Stimulated activated CD4-positive, alpha-beta T cell treated with anti-CD3 and anti-CD28 coated beads, Interleukin-12 subunit alpha, Interleukin-12 subunit beta, amount 100 ng/mL, for 24 hours (primary cell): ENCODE results near the gene MSI2.
"Not testable (repeated sequence)": the region's sequence is repeated elsewhere in the genome, so short reads cannot be mapped to it uniquely, and the experiment has no call there.

Experiments used
- DNase-seq, 2 experiments: peaks; one replicate each; pipeline ENCODE4 v3.0.0-alpha.2; 2020; ENCODE audit warnings: low read depth in 2 of 2

The MSI2 gene

DNA sequence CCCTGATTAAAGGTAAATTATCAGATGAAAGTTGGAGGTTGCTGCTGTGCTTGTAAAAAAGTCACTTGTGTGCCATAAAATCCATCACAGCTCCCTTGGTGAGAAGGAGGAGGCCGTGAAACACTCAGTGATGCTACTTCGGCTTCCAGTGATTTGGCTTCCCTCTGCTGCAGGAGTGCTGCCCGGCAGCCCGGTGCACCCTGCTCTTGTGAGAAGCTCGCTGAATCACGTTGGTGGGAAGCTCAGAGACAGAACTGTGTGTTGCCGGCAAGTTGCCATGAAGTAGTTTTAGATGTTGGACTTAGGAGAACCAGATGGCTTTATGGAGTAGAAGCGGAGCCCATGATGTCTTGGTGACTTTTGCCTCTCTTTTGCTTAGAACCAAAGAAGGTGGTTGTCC is 33.3 kb downstream of the MSI2 start:
- no peak for DNase-seq

GRCh38 chr17:57290981-57291380 is 34.7 kb downstream of the MSI2 start:
- DNase-seq = no peak

DNA sequence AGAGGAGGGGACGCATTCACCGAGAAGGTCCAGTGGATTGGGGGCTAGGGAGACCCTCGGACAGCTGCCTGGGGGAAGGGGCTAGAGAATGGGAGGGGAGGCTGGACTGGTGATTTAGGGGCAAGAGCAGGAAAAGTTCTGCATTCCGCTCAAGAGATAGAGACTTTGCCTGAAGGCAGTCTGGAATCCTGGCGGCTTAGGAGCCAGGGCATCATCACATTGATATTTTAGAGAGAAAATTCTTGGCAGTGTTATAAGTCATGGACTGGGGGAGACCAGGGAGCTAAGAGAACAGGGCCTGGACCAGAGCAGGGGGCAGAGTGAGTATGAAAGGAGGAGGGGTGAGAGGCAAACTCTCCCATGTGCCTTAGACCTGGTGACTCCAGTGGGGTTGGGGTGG is 35.8 kb downstream of the MSI2 start:
- no peak for DNase-seq

DNA sequence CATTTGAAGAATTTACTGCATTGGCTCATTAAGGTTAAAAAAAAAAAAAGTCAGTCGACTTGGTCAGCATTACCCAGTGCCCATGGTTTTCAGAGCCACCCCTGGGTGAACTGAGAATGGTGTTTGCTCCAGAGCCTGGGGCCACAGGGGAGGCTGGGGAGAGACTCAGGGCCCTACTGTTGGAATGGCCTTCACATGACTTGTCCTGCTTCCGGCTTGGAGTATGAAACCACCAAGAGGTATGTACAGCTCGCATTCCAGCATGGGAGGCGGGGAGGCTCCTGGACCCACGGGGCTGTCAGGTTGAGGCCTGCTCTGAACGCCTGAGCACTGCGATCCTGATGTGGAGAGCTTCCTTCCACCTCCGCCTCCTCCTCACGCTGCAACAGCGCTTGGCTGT is 36.8 kb downstream of the MSI2 start:
- DNase-seq = no peak

- no peak for DNase-seq
Measured at GRCh38 chr17:57294101-57294500, 37.8 kb downstream of the MSI2 start.

- DNase-seq = no peak
Measured at GRCh38 chr17:57294629-57295501, 38.5 kb downstream of the MSI2 start.

DNA sequence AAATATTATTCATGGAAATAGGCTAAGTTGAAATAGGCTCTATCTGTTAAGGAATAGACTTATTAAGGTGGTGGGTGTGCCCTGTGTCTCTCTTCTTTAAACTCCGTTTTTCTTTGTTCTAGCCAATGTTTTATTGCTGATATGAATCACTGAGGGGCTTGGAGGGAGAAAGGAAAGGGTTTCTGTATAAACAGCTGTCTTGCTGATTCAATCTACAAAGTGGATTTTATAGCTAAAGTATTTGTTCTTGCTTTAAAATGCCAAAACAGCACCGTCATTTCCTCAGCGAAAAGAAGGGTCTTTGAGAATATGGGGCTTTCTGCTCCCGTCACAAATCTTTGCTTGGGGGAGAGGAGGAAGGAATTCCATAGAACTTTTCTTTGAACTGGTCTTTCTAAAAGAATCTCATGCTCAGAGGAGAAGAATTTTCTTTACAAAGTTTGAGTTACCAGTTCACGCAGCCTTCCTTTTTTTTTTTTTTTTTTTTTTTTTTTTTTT is 39.3 kb downstream of the MSI2 start:
- no peak for DNase-seq

GRCh38 chr17:57296231-57296630 is 39.9 kb downstream of the MSI2 start:
- DNase-seq = no peak

DNA sequence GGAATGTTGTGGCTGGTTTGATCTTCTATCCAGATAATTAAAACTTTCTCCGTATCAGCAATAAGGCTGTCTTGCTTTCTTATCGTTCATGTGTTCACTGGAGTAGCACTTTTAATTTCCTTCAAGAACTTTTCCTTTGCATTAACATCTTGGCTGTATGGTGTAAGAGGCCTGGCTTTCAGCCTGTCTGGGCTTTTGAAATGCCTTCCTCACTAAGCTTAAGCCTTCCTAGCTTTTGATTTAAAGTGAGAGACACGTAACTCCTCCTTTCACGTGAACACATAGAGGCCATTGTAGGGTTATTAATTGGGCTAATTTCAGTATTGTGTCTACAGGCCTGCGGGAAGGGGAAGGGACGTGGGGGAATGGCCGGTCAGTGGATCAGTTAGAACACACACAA is 42.9 kb downstream of the MSI2 start:
- no peak for DNase-seq

DNA sequence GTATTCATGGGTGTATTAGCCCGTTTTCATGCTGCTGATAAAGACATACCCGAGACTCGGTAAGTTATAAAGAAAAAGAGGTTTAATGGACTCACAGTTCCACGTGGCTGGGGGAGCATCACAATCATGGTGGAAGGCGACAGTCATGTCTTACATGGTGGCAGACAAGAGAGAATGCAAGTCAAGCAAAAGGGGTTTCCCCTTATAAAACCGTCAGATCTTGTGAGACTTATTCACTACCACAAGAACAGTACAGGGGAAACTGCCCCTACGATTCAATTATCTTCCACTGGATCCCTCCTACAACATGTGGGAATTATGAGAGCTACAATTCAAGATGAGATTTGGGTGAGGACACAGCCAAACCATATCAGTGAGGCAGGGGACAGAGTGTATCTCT is 44.3 kb downstream of the MSI2 start:
- DNase-seq = not testable (repeated sequence)

- no peak for DNase-seq
Measured at GRCh38 chr17:57302690-57303465, 46.6 kb downstream of the MSI2 start.

GRCh38 chr17:57305144-57305728 is 48.9 kb downstream of the MSI2 start:
- DNase-seq = no peak

DNA sequence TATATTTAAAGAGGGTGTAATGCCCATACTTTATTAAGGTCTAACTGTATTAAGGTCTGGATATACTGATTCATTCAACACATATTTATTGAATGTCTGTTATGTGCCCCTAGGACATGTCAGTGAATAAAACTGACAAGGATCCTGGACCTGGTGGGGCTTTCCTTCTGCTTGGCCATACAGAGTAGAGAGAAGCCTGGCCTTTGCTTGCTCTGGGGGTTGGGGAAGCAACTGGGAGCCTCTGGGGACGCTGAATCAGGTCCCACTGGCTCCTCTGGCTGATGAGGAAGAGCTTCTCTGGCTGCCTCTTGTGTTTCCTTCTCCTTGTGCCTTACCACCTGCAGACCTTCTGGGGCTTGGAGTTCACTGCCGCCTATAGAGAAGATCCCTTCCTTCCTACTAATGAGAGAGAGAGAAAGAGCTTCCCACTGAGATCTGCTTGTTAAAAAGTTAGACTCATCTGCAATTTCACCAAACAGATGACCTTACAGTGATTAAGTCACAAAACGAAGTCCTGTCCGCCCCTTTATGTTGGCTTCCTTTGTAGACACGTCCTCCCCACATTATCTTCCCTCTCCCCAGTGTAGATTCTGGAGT is 49.7 kb downstream of the MSI2 start:
- no peak for DNase-seq

GRCh38 chr17:57308543-57309186 is 52.3 kb downstream of the MSI2 start:
- no peak for DNase-seq

- no peak for DNase-seq
Measured at GRCh38 chr17:57309479-57309878, 53.2 kb downstream of the MSI2 start.

DNA sequence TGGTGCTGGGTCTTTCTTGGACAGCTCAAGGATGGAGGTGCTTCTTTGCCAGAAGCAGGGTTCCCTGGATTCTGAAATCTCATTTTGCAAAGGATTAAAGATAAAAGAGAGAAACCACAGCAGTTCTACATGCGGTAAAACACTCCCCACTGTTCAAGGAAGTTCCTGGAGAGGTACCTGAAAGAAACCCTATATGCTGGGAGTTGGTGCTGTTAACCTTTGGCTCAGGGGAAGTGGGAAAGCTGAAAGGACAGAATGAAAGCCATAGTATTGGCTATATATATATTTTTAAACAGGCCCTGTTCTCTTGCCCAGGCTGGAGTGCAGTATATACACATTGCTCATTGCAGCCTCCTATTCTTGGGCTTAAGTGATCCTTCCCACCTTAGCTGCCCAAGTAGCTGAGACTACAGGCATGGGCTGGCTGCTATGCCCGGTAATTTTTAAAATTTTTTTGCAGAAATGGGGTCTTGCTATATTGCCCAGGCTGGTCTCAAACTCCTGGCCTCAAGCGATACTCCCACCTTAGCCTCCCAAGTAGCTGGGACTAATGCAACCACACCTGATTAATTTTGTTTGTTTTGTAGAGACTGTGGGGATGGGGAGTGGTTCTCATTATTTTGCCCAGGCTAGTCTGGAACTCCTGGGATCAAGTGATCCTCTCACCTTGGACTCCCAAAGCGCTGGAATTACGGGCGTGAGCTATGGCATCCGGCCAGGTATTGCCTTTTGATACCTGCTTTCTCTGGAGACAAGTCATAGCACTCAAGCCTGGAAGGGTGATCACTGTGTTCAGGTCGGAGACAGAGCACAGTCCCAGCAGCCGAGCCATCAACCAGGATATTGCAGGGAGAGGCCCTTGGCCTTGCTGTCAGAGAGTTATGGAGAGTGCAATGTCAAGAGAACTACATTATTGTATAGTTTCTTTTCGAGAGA is 55.2 kb downstream of the MSI2 start:
- DNase-seq = no peak

- no peak for DNase-seq
Measured at GRCh38 chr17:57312242-57312641, 55.9 kb downstream of the MSI2 start.

- DNase-seq = no peak
Measured at GRCh38 chr17:57313097-57313835, 56.9 kb downstream of the MSI2 start.

GRCh38 chr17:57315061-57316015 is 59.0 kb downstream of the MSI2 start:
- no peak for DNase-seq
